COLO668 (cell line): ENCODE measurements around the gene GPATCH3.

ENCODE experiments used
- DNase-seq: peaks from one replicate; lab custom pipeline; 2025; ENCODE audit not compliant: unreplicated experiment; lab: John Stamatoyannopoulos, UW

GPATCH3 gene

DNA sequence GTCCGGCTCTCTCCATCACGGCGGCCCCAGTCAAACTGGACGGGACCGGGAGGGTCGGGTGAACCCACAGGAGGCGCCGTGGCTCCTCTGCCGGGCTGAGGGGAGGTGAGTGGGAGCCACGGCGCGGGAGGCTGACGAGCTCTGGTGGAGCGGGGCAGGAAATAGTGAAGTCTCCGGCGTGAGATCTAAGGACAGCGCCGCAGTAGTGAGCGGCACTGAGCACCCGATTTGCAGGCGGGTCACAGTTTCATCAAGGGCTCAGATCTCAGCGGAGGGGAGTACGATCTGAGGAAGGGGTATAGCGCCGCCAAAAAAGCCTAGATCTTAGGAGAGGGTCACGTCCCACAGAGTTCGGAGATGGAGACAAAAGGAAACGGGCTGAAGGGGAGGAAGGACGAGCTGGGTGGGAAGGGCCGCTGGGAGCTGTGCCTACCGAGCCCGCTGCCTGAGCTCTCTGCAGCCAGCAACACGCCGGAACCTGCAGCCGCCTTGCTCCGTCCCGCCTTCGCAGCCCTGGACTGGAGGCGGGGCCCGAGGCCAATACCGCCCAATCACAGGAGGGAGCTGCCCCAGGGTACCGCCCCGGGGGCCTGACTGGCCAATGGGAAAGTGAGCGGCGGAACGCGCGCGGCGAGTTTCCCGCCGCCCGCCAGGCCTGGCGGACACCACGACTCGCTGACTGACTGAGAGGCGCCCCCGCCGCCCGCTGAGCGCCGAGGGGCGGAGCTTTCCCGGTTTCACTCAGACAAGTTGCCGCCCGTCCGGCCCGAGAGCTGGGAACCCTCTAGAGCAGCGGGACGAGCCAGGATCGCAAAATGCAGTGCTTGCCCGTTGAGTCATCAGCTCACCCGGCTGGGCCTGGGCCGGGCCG, 35.4 kb downstream of the GPATCH3 start:
- DNase-seq: peak; percentile 100

DNA sequence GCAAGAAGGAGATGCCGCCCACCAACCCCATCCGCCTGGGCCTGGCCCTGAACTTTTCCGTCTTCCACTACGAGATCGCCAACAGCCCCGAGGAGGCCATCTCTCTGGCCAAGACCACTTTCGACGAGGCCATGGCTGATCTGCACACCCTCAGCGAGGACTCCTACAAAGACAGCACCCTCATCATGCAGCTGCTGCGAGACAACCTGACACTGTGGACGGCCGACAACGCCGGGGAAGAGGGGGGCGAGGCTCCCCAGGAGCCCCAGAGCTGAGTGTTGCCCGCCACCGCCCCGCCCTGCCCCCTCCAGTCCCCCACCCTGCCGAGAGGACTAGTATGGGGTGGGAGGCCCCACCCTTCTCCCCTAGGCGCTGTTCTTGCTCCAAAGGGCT, 36.6 kb downstream of the GPATCH3 start:
- peak; percentile 66 for DNase-seq

DNA sequence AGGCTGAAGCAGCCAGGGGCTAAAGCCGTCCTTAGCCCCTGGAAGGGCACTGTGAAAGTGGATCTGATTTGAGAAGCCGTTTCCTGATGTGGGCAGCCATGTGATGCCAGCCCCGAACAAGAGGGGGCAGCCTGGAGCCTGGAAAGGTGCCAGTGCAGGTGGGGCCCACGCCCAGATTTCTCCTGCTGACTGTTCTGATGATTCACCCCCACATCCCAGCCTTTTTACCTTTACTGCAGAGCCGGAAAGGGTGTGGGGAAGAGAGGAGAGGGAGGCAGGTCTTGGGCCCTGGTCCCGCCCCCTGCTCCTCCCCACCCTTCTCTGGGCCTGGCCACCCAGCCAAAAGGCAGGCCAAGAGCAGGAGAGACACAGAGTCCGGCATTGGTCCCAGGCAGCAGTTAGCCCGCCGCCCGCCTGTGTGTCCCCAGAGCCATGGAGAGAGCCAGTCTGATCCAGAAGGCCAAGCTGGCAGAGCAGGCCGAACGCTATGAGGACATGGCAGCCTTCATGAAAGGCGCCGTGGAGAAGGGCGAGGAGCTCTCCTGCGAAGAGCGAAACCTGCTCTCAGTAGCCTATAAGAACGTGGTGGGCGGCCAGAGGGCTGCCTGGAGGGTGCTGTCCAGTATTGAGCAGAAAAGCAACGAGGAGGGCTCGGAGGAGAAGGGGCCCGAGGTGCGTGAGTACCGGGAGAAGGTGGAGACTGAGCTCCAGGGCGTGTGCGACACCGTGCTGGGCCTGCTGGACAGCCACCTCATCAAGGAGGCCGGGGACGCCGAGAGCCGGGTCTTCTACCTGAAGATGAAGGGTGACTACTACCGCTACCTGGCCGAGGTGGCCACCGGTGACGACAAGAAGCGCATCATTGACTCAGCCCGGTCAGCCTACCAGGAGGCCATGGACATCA, 37.2 kb downstream of the GPATCH3 start, which contains the start of gene SFN:
SFN (plus strand) TSS at position 369 of the 904 bp plus-strand sequence; CDS start at position 433, 64 bp downstream.
- DNase-seq: peak; percentile 98

DNA sequence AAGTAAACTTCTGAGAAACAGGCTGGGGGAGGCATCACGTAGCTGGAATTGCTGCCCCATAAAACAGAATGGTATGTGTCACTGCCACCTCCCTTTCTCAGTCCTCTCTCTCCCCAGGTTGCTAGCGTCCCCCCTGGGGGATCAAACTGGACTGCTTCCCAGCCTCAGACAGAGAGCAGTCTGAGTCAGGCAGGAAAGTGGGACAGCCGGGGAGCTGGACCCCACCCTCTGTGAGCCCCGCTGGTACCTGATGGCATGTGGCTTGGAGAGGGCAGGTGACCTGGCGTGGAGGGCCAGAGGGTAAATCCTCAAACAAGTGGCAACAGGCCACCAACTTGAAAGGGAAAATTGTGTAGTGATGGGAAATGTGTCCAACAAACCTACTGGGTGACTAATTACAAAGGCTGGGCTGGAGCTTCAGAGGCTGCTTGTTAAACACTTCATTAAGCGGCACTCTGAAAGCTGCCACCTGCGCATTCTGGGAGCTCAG, 38.3 kb downstream of the GPATCH3 start:
- peak; percentile 44 for DNase-seq

DNA sequence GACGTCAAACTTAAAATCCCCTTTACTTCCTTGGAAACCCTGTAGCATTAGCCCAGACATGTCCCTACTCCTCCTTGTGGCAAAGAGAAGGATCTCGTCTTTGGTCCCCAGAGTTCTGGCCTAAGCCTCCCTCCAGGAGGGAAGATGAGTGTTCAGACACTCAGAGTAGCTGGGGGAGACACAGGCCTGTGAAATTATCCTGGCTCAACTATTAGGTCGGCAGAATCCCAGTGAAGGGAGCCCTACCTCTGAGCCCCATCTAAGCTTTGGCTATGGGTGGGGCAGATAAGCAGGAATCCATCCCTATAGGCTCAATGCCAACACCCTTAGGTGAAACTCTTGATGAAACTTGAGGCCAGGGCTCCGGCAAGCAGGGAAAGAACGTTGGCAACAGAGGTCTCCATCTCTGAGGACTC, 39.0 kb downstream of the GPATCH3 start:
- DNase-seq: no peak

DNA sequence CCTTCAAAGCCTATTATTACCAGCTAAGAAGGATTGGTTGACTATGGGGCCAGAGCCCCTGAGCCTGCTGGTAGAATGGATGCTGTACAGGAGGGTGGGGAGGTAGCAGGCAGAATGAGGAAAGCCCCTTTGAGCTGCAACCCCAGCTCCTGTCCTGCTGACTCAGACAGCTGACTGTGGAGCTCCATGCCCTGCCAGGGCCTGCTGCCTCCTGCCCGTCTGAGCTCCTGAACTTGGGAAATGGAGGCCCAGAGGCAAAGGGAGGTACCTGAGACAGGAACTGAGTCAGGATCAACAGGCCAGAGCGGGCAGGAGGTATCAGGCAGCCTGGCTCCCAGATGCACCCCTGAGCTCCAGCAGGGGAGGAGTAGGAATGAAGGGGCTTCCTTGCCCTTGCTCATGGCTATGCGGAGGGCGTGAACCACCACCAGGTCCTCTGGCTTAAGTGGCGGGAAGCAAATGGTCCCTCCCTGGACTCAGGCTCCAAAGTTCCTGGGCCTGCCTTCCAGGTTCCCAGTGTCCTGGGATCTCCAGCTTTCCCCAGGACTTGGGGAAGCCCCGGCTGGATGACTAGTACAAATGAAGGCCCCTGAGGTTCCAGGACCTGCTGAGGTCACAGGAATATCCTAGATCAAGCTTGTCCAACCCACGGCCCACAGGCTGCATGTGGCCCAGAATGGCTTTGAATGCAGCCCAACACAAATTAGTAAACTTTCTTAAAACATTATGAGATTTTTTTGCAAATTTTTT, 41.2 kb downstream of the GPATCH3 start:
- DNase-seq: no peak

DNA sequence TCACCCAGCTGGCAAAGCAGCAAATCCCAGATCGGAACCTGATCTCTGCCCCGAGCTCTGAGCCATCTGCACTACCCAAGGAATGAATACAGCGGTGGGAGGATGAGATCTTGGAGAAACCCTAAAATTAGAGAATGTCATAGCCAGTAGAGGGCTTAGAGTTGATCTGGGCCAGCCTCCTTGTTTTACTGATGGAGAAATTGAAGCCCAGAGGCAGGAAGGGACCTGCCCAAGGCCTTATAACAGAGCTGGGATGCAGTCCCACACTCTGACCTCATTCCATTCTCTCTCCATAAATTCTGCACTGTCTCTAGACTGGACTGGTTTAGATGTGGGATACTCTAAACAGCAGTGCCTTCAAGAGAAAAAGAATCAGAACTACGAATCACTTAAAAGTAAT, 42.1 kb downstream of the GPATCH3 start:
- DNase-seq: no peak

DNA sequence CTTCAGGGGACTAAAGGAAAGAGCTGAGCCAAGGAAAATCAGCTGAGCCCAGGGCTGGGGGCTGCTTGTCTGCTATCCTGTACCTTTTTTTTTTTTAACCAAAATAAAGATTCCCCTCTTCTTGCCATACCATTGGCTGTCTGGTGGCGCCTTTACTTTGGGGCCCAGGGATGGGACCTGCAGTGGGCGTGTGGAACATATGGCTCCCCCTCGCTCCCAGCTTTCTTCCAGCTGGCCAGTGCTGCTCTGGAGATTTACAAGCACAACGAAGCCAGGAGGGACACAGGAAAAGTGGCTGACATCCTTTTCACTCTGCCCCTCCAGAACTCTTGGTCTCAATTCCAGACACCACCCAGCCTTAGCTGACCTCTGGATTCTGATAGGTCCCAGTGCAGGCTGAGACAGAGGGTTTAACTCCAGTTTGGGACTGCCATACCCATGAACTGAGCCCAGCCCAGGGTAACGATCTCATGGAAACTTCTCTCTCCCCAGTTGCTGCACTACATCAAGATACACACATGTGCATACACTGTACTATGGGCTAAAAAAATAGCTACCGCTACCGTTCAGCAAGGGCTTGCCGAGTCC, 42.7 kb downstream of the GPATCH3 start:
- DNase-seq: no peak

DNA sequence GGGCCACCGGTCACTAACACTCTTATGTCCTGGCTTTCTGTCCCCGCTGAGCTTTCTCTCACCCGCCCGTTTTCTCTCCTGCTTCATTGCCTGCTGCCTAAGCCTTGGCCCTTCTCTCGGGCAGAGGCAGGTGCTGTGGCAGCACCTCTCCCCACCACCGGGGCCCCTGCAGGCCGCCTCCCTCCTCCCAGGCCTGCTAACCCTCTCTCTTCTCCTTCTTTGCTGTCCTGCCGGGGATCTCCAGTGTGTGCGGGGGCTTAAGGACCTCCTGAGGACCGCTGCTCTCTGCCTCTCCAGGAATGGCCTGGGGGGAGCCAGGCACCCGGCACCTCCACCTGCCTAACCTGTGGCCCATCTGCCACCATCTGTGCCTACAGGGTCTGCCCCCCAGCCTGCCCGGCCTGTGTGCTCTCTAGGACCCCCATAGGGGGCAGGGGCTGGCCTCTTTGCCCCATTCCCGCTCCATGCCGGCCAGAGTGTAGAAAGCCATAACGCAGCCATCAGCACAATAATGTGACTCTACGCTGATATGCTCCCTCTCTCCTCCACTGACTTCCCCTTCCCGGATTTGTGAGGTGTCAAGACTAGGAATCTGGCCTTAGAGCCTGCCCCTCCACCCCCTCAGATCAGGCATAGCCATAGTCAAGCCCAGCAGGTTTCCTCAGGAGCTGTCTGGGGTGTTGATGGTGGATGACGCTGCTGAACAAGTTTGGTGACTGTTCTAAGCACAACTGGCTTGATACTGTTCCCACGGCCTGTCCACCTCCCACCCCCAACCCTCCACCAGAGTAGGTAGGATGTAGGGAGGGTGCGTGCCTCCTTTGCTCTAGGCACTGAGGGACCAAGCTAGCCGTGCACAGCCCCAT, 43.4 kb downstream of the GPATCH3 start:
- DNase-seq: no peak

DNA sequence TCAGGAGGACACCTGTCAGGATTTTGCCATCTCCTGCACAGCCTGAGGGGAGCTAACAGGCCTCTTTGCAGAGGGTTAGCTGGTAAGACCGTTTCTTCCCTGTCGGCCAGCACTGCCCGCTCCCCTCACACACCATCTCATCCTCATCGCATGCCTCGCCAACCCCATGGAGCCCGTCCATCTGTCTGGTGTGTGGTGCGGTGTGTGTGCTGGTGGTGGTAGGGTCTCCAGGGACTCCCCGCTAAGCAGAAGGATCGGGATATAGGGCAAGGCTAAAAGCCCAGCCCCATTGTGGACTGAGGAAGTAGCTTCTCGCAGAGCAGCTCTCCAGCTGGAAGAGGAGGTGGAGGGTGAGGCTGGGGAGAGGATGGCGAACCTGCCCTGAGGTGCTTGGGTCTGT, 44.1 kb downstream of the GPATCH3 start:
- DNase-seq: no peak

DNA sequence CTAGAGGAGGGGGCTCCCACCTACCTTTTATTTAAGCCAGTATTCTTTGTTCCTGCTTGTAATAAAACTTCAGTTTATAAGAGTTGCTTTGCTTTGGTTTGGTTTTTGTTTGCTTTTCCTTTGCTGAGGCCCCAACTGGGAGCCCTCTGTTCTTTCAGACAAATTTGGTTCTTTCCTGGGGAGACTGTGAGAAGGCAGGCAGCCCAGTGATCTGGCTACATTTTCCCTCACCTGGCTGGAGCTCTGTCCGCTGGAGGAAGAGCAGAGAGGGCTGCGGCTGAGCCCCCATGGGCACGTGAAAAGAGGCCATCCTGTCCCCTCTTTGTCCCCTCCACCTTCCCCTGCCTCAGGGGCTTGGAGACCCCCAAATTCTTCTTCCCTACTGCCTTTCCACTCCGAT, 44.6 kb downstream of the GPATCH3 start:
- no peak for DNase-seq

DNA sequence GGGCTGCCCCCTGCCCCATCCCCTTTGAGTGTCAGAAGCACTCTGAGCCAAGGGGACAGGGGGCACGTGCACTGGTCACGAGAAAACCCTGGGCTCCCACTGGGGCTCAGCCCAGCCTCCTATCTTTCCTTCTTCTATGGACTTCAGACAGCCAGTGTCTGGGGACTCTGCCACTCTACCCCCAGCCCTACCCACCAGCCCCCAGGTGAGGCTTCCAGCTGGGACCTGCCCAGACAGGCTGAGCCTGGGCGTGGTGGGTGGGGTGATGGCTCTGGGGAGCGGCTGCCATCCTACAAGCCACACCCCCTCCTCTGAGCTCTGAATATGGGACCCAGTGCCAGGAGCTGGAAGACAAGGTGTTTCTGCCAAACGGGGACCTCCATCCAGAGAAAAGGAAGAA, 45.4 kb downstream of the GPATCH3 start:
- DNase-seq: no peak

DNA sequence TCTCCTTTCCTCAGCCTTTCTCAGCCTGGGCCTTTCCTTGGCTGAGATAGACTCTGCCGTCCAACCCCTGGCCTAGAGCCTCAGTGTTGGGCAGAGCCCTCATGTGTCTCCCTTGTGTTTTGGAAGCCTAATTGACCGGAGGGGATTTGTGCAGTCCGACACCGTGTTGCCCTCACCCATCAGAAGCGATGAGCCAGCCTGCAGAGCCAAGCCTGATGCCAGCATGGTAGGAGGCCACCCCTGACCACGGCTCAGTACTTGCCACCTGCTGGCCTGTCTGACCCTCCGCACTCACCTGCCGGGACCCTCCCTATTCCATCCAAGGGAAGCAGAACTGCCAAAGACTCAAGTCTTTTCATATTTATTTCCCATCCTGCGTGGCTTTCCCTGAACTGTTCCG, 46.7 kb downstream of the GPATCH3 start:
- no peak for DNase-seq

DNA sequence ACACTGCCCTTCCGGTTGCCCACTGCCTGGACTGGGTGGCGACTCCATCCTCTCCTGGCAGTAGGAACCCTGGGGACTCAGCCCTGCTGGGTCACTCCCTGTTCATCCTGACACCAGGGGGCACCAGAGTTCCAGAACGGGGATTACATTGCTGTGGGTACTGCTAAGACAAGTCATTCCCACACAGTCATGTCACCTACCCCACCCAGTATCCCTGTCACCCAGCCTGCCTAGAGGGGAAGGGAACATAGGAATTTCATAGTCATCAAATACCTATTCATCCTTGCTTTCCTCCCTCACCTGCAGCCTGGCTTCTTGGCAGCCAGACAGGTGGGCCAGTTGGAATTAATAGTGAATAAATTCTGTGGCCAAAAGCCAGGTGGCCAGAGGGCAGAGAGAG, 47.1 kb downstream of the GPATCH3 start:
- DNase-seq: peak; percentile 94

DNA sequence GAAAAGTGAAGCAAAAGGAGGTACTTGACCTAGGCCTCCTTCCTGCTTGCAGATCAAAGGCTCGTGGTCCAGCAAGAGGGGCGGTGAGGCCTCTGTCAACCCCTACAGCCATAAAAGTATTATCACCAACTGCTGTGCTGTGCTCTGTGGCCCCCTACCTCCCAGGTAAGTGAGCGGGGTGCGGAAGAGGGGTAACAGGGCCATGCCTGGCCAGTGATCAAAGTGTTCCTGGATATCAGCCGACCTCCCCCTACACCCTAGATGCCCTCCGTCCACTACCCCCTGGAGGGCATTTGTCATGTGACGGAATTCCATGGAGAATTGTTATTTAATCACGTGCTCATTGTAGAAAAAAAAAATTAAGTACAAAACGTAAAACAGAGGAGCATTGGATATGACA, 47.6 kb downstream of the GPATCH3 start:
- no peak for DNase-seq

DNA sequence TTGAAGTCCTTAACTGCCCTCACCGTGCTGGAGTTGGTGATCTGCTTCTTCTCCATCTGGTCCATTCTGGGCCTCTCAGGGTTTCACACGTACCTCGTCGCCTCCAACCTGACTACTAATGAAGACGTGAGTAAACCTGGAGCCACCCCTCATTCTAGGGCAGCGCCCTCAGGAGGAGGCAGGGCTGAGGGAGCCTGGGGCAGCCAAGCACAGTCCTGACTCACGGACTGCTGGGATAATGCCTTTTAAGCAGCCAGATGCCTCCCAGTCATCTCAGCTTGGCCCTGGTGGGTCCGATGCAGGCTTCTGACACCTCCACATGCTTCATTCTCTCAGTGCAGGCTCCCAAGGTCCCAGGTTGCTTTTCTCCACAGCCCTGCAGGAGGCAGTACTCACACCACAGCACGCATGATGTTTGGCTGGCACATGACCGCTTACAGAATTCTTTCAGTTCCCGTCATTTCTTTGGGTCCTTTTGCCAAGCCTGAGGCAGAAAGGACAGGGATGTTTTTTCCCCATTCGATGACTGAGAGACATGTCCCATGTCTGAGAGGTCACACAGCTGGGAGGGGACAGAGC, 49.1 kb downstream of the GPATCH3 start:
- no peak for DNase-seq

DNA sequence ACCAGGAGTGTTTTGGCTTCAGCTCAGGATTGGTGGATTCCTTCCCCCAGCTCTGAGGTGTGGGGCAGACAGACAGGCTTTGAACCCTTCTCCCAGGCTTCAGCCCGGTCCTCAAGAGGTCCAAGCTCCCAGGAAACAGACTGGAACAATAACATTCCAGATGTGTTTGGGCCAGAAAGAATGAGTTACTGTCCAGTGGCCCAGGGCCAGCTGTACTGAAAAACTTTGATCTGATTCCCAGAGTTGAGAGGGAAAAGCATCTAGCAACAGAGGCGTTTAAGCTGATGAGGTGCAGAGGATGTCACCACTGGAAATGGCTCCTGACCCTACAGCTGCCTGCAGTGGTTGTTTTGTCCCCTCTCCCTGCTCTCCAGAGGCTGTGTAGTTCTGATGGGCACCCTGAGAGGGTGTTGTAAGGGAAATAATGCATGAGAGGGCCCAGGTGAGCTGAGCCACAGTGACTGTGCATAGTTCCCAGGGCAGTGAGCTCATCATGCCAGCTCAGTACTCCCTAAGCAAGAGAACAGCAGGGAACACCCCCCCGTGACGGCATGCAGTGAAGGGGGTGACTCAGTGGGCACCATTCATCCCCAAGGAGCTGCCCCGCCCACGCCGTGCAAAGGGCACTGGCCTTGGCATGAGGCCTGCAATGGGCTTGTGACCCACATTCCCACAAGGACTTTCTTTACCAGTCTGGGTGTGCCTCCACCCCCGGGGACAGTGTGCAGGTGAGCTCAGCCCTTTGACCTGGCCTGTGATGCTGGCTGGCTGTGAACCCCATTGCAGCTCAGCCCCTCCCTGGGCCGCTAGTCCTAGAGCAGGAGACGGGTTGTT, 51.1 kb downstream of the GPATCH3 start:
- DNase-seq: peak; percentile 46

DNA sequence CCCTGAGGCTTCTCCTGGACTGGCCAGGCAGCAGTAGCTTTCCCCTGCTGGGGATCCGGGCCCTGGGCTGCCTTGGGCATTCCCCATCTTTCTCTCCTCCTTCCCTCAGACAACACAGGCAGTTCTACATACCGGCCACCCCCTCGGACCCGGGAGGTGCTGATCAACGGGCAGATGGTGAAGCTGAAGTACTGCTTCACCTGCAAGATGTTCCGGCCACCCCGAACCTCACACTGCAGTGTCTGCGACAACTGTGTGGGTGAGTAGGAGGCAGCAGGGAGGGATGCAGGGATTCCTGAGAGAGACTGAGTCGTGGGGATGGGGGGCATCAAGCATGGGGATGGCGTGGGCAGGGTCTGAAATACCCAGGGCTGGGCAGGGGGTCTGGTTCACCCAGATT, 51.8 kb downstream of the GPATCH3 start:
- DNase-seq: no peak
